HG02981 (cell line): ENCODE measurements around the gene ACAD11.
"Not testable (repeated sequence)": the region's sequence is repeated elsewhere in the genome, so short reads cannot be mapped to it uniquely, and the experiment has no call there.

Experiments
- ATAC-seq: cut with Tn5 transposase; IDR thresholded peaks from one replicate; pipeline ENCODE4 v1.9.1; 2021; ENCODE audit warnings: mild to moderate bottlenecking, moderate library complexity; ENCODE audit not compliant: unreplicated experiment

ACAD11 gene

GRCh38 chr3:132556036-132556386 lies 103.6 kb downstream of the ACAD11 start:
- not testable (repeated sequence) for ATAC-seq

- no peak for ATAC-seq
Measured at GRCh38 chr3:132555306-132556035, 104.1 kb downstream of the ACAD11 start.

- ATAC-seq = no peak
Measured at GRCh38 chr3:132554437-132554836, 105.2 kb downstream of the ACAD11 start.

GRCh38 chr3:132553826-132554225 lies 105.8 kb downstream of the ACAD11 start:
- no peak for ATAC-seq

- no peak for ATAC-seq
Measured at GRCh38 chr3:132550579-132551305, 108.9 kb downstream of the ACAD11 start.

- peak; percentile 89 for ATAC-seq
Measured at GRCh38 chr3:132549890-132550578, 109.6 kb downstream of the ACAD11 start.

- no peak for ATAC-seq
Measured at GRCh38 chr3:132549169-132549568, 110.4 kb downstream of the ACAD11 start.

GRCh38 chr3:132545471-132545870 lies 114.1 kb downstream of the ACAD11 start:
- ATAC-seq = no peak

GRCh38 chr3:132544130-132544529 lies 115.5 kb downstream of the ACAD11 start:
- no peak for ATAC-seq

- ATAC-seq = no peak
Measured at GRCh38 chr3:132543011-132543739, 116.4 kb downstream of the ACAD11 start.

GRCh38 chr3:132542577-132542976 lies 117.0 kb downstream of the ACAD11 start:
- no peak for ATAC-seq

GRCh38 chr3:132539681-132540080 lies 119.9 kb downstream of the ACAD11 start:
- ATAC-seq = no peak

GRCh38 chr3:132538072-132538471 lies 121.5 kb downstream of the ACAD11 start:
- ATAC-seq = no peak

- ATAC-seq = no peak
Measured at GRCh38 chr3:132537297-132537696, 122.3 kb downstream of the ACAD11 start.

GRCh38 chr3:132536442-132537153 lies 123.0 kb downstream of the ACAD11 start:
- no peak for ATAC-seq

GRCh38 chr3:132535575-132536441 lies 123.8 kb downstream of the ACAD11 start:
- ATAC-seq = no peak

- no peak for ATAC-seq
Measured at GRCh38 chr3:132530624-132531023, 129.0 kb downstream of the ACAD11 start.

GRCh38 chr3:132522353-132522752 lies 137.3 kb downstream of the ACAD11 start:
- ATAC-seq = peak; percentile 88

- ATAC-seq = no peak
Measured at GRCh38 chr3:132521901-132522300, 137.7 kb downstream of the ACAD11 start.

- no peak for ATAC-seq
Measured at GRCh38 chr3:132519914-132520313, 139.7 kb downstream of the ACAD11 start.
